H1 (cell line): ENCODE results near the gene HLA-F. TPM values are rescaled to one million over a fixed set of nuclear protein-coding genes. Genes with fewer than 3 reads are reported as not detected.

Experiments used
- CTCF ChIA-PET: fragments of 300-600 bp; sonication (Branson Sonifier 250); formaldehyde crosslinking; loops from one replicate; lab custom pipeline; 2021; ENCODE audit not compliant: partially characterized antibody; lab: Charles Lee
- POLR2A ChIA-PET: fragments of 300-600 bp; sonication (Branson Sonifier 250); formaldehyde crosslinking; loops from one replicate; lab custom pipeline; 2021; ENCODE audit warnings: inconsistent platforms; ENCODE audit not compliant: partially characterized antibody; lab: Charles Lee
- DNase-seq, 2 experiments: peaks; one replicate each; pipeline versions ENCODE4 v3.0.0 to v3.0.0-alpha.2; 2010 to 2022; ENCODE audit warnings: low spot score in 2 of 2, low read depth in 1 of 2, mixed read lengths in 1 of 2
- FAIRE-seq: peaks from 2 replicates; lab custom pipeline; 2011; peaks lifted over from hg19 to GRCh38; lab: Jason Lieb, UNC
- H2AFZ ChIP-seq: 2 replicates; pipeline ENCODE4 v1.8.1; 2012; ENCODE audit warnings: low read length, inconsistent platforms
- H2AK5ac ChIP-seq: 2 replicates; pipeline ENCODE4 v1.6.1; 2013; ENCODE audit warnings: low read depth, low read length
- H2BK120ac ChIP-seq: replicated peaks from 2 replicates; pipeline ENCODE3; 2013; ENCODE audit warnings: low read depth, low read length, inconsistent platforms
- H2BK12ac ChIP-seq: 2 replicates; pipeline ENCODE4 v1.6.1; 2013; ENCODE audit warnings: low read depth, low read length
- H2BK15ac ChIP-seq: 2 replicates; pipeline ENCODE4 v1.6.1; 2013; ENCODE audit warnings: low read length
- H2BK20ac ChIP-seq: 2 replicates; pipeline ENCODE4 v1.6.1; 2013; ENCODE audit warnings: low read length
- H2BK5ac ChIP-seq: 2 replicates; pipeline ENCODE4 v1.6.1; 2013; ENCODE audit warnings: low read depth, low read length
- H3K14ac ChIP-seq: 2 replicates; pipeline ENCODE4 v1.6.1; 2013; ENCODE audit warnings: inconsistent platforms; ENCODE audit not compliant: insufficient read length
- H3K18ac ChIP-seq: 2 replicates; pipeline ENCODE4 v1.6.1; 2013; ENCODE audit warnings: low read length; ENCODE audit errors: extremely low read depth
- H3K23ac ChIP-seq: 2 replicates; pipeline ENCODE4 v1.6.1; 2013; ENCODE audit warnings: inconsistent platforms; ENCODE audit not compliant: insufficient read length
- H3K23me2 ChIP-seq: 2 replicates; pipeline ENCODE4 v1.6.1; 2013; ENCODE audit warnings: low read depth, low read length
- H3K27ac ChIP-seq: 2 replicates; pipeline ENCODE4 v1.6.1; 2011; ENCODE audit warnings: low read depth, low read length, inconsistent platforms
- H3K27me3 ChIP-seq, 4 experiments: replicated peaks in 1 of 4; 1 replicate in 1 of 4; 2 replicates in 3 of 4; pipeline versions ENCODE4 v1.6.1 to v1.8.1; 2011 to 2013; ENCODE audit warnings: low read length in 3 of 4, mild to moderate bottlenecking in 3 of 4, inconsistent platforms in 2 of 4, mixed read lengths in 2 of 4, moderate library complexity in 1 of 4; ENCODE audit not compliant: control insufficient read depth in 3 of 4, insufficient read depth in 3 of 4; ENCODE audit errors: extremely low read depth in 1 of 4
- H3K36me3 ChIP-seq, 4 experiments: 2 replicates each; pipeline versions ENCODE4 v1.6.1 to v1.8.1; 2011 to 2013; ENCODE audit warnings: mild to moderate bottlenecking in 4 of 4, low read length in 3 of 4, moderate library complexity in 2 of 4, control low read depth in 1 of 4, inconsistent platforms in 1 of 4; ENCODE audit not compliant: insufficient read depth in 4 of 4, control insufficient read depth in 2 of 4
- H3K4ac ChIP-seq: replicated peaks from 2 replicates; pipeline ENCODE3; 2013; ENCODE audit warnings: low read length, low read depth, mixed read lengths, inconsistent platforms; ENCODE audit not compliant: insufficient read length
- H3K4me1 ChIP-seq, 4 experiments: replicated peaks in 1 of 4; 1 replicate in 1 of 4; 2 replicates in 3 of 4; pipeline versions ENCODE4 v1.6.1 to v1.8.1; 2011 to 2013; ENCODE audit warnings: low read length in 3 of 4, inconsistent platforms in 2 of 4, mixed read lengths in 1 of 4; ENCODE audit not compliant: insufficient read depth in 4 of 4, control insufficient read depth in 3 of 4
- H3K4me2 ChIP-seq, 2 experiments: 2 replicates each; pipeline versions ENCODE4 v1.6.1 to v1.8.1; 2011 to 2013; ENCODE audit warnings: low read depth in 2 of 2, low read length in 2 of 2, control low read depth in 1 of 2, inconsistent platforms in 1 of 2, mild to moderate bottlenecking in 1 of 2; ENCODE audit not compliant: insufficient read depth in 1 of 2
- H3K4me3 ChIP-seq, 4 experiments: fragments of 200-600, 300-600 bp in 1 of 4; sonication (generic), shearing (Covaris generic), sonication (Bioruptor Twin) in 1 of 4; 2 replicates each; pipeline versions ENCODE4 v1.5.1 to v1.8.1; 2011 to 2016; ENCODE audit warnings: low read length in 4 of 4, low read depth in 3 of 4, control low read depth in 2 of 4, inconsistent platforms in 2 of 4, mild to moderate bottlenecking in 2 of 4, mixed read lengths in 1 of 4, moderate library complexity in 1 of 4; ENCODE audit not compliant: insufficient read depth in 2 of 4; ENCODE audit errors: extremely low read depth in 1 of 4
- H3K56ac ChIP-seq: replicated peaks from 2 replicates; pipeline ENCODE3; 2013; ENCODE audit warnings: low read depth, mild to moderate bottlenecking, mixed read lengths, low read length, inconsistent platforms; ENCODE audit not compliant: insufficient read length
- H3K79me1 ChIP-seq: 2 replicates; pipeline ENCODE4 v1.6.1; 2013; ENCODE audit warnings: low read depth, low read length, control low read depth
- H3K79me2 ChIP-seq, 2 experiments: 2 replicates each; pipeline versions ENCODE4 v1.6.1 to v1.8.1; 2012 to 2013; ENCODE audit warnings: low read length in 2 of 2, mild to moderate bottlenecking in 2 of 2, inconsistent platforms in 1 of 2; ENCODE audit not compliant: insufficient read depth in 2 of 2, control insufficient read depth in 1 of 2
- H3K9ac ChIP-seq, 4 experiments: replicated peaks in 1 of 4; 1 replicate in 1 of 4; 2 replicates in 3 of 4; pipeline versions ENCODE4 v1.6.1 to v1.8.1; 2011 to 2013; ENCODE audit warnings: low read depth in 3 of 4, low read length in 3 of 4, control low read depth in 2 of 4, mild to moderate bottlenecking in 2 of 4, moderate library complexity in 2 of 4, inconsistent platforms in 1 of 4; ENCODE audit errors: extremely low read depth in 1 of 4
- H3K9me3 ChIP-seq, 2 experiments: 2 replicates each; pipeline versions ENCODE4 v1.6.1 to v1.8.1; 2012 to 2013; ENCODE audit warnings: mild to moderate bottlenecking in 2 of 2, moderate library complexity in 2 of 2, control low read depth in 1 of 2, inconsistent platforms in 1 of 2, low read depth in 1 of 2, low read length in 1 of 2, mixed read lengths in 1 of 2; ENCODE audit not compliant: insufficient read depth in 2 of 2
- H4K20me1 ChIP-seq, 2 experiments: replicated peaks in 1 of 2; 2 replicates each; pipeline versions ENCODE3 to v1.8.1; 2011 to 2013; ENCODE audit warnings: inconsistent platforms in 2 of 2, low read length in 2 of 2, mild to moderate bottlenecking in 1 of 2; ENCODE audit not compliant: insufficient read depth in 2 of 2, control insufficient read depth in 1 of 2
- H4K5ac ChIP-seq: 2 replicates; pipeline ENCODE4 v1.6.1; 2013; ENCODE audit warnings: low read length, low read depth, mixed read lengths, inconsistent platforms; ENCODE audit not compliant: insufficient read length
- H4K8ac ChIP-seq: 2 replicates; pipeline ENCODE4 v1.8.0; 2013; ENCODE audit warnings: mild to moderate bottlenecking, moderate library complexity, low read length, inconsistent platforms; ENCODE audit not compliant: insufficient read depth; ENCODE audit errors: extremely low read depth
- H4K91ac ChIP-seq: replicated peaks from 2 replicates; pipeline ENCODE3; 2013; ENCODE audit warnings: low read length, mixed read lengths, inconsistent platforms; ENCODE audit not compliant: insufficient read length
- KDM4A ChIP-seq: IDR thresholded peaks from one replicate; pipeline ENCODE4 v1.7.1; 2012; ENCODE audit warnings: low read depth, mild to moderate bottlenecking, moderate library complexity, low read length, inconsistent platforms; ENCODE audit not compliant: severe bottlenecking
- RAD21 ChIP-seq, 2 experiments: IDR thresholded peaks in 1 of 2; conservative IDR thresholded peaks in 1 of 2; 2 replicates each; pipeline ENCODE4 v1.6.1; 2011; ENCODE audit warnings: low read depth in 2 of 2, low read length in 2 of 2, improper control_type of control experiment in 1 of 2, inconsistent platforms in 1 of 2, mild to moderate bottlenecking in 1 of 2, moderate library complexity in 1 of 2
- RFX5 ChIP-seq: IDR thresholded peaks from 2 replicates; pipeline ENCODE4 v1.6.1; 2011; ENCODE audit warnings: low read depth, low read length, improper control_type of control experiment, borderline replicate concordance
- SP2 ChIP-seq: IDR thresholded peaks from 2 replicates; pipeline ENCODE4 v1.6.1; 2012; ENCODE audit warnings: mild to moderate bottlenecking, low read length, inconsistent platforms
- WGBS, 2 experiments: shearing (Covaris generic) in 1 of 2; methylation state at CpG; one replicate each; pipeline versions ENCODE4 v1.1.6 to v1.1.7; 2013 to 2015; ENCODE audit warnings: low lambda C conversion rate in 2 of 2, mixed read lengths in 2 of 2, inconsistent platforms in 1 of 2, low coverage in 1 of 2, missing lambda C conversion rate in 1 of 2; ENCODE audit not compliant: insufficient replicate concordance in 2 of 2, insufficient coverage in 1 of 2, insufficient read length in 1 of 2; ENCODE audit errors: extremely low coverage in 1 of 2, missing lambda C conversion rate in 1 of 2; 5-methylcytosine and 5-hydroxymethylcytosine counted together
- polyA plus RNA-seq, 7 experiments: library from polyadenylated mRNA; depleted of rRNA in 3 of 7; stranded (reverse) in 5 of 7; unstranded in 2 of 7; fragments of >200 nt in 5 of 7; fragments of 200-250 nt in 2 of 7; gene quantifications; 1 replicate in 5 of 7; 2 replicates in 1 of 7; 4 replicates in 1 of 7; pipeline versions ENCODE4 v1.2.1 to v1.2.3, GENCODE V29; 2011 to 2013; ENCODE audit warnings: missing spikeins in 2 of 7, mixed read lengths in 2 of 7
- total RNA-seq: library from RNA; stranded (reverse); fragmentation: NEBNext Ultra II Directional; extraction: Animal tissue kit (Norgen Biotek cat#: 25700); gene quantifications from 2 replicates; pipeline ENCODE4 v1.2.1, GENCODE V29; 2021
- TF ChIP-seq, protein P1 (sequence below): IDR thresholded peaks from 2 replicates; pipeline ENCODE4 v1.6.1; 2011; ENCODE audit warnings: low read length, improper control_type of control experiment
- TF ChIP-seq, protein P2 (sequence below), 3 experiments: IDR thresholded peaks; 1 replicate in 2 of 3; 2 replicates in 1 of 3; pipeline versions ENCODE4 v1.5.1 to v1.6.1; 2011; ENCODE audit warnings: low read length in 3 of 3, mild to moderate bottlenecking in 3 of 3, inconsistent platforms in 2 of 3, low read depth in 1 of 3, moderate library complexity in 1 of 3; ENCODE audit not compliant: insufficient read depth in 1 of 3; ENCODE audit errors: control extremely low read depth in 1 of 3

HLA-F gene
- total and polyA plus RNA-seq, 2 of the 8 experiments (the other 6 are each of a cell fraction or from before 2014, with no cell fraction given) = 9.6 to 11.7 TPM

DNA sequence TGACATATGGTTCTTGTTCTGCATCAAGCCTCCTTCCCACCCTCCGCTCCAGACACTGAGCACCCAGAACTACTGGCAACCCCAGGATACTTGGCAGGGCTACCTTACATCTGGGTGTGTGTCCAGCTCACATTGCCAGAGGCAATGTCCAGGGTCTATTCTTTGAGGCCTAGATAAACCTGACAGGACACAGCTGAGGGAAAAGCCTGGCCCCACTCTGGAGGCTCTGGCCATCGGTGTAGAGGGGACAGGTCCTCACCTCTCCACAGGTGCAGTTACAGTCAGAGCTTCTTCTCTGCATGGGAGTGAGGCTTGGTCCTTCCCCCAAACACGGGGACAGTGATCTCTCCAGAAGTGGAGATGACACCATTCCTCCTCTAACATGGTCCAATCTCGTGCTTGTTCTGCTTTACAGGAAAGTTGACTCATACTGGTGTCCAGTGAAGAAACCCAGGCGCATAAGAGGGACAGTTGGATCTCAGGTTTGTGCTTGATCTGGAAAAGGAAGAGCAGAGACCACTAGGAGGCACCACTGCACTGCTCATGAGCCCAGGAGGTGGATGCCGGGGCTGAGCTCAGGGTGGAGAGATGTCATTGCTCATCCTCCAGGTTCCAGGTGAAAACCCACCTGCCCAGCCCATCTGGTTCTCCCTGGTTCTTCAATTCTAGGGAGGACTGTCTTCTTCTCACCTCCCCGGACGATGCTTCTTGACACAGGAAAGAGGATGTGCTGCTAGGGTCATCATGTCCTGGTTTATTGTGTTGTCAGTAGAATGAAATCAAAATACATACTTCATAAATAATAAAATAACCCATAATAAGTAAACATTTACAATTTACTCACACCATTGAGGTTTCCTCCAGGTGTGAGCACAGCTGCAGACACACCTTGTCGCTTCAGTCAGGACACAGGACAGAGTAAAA, 14.7 kb downstream of the HLA-F start:
- Histone ChIP-seq H3K27me3 (no peaks in the 10 kb centered on the region), H3K9ac (no peak overlapping the region), H4K20me1 (peaks cover 0 to 3% of the 10 kb centered on the region in 2 experiments), H4K91ac (no peak overlapping the region), H2BK5ac (no peak overlapping the region), H3K27ac (no peak overlapping the region), H3K36me3 (no peaks in the 10 kb centered on the region), H4K5ac (no peak overlapping the region), H3K23ac (no peak overlapping the region), H3K18ac (no peak overlapping the region), H3K79me2 (no peaks in the 10 kb centered on the region), H2BK12ac (no peak overlapping the region), H2BK15ac (no peak overlapping the region), H3K4me1 (peaks cover 0 to 4% (median 0%) of the 10 kb centered on the region in 4 experiments; a peak in 2 of 7 replicates), H2AK5ac (no peak overlapping the region), H3K4ac (no peak overlapping the region), H2BK120ac (no peak overlapping the region), H3K56ac (no peak overlapping the region), H2AFZ (no peak overlapping the region), H3K14ac (no peak overlapping the region), H4K8ac (no peak overlapping the region), H2BK20ac (no peak overlapping the region), H3K23me2 (no peaks in the 10 kb centered on the region), H3K4me2 (no peak overlapping the region), H3K4me3 (no peak overlapping the region), H3K9me3 (no peaks in the 10 kb centered on the region), H3K79me1 (no peaks in the 10 kb centered on the region)
- FAIRE-seq (peak; percentile 90), DNase-seq (peak in 1 of 2 experiments; percentile 84)
- 47% methylated on average over 9 of the region's 9 CpGs; no CpG with 5 or more reads in 1 of the 2 experiments for WGBS, 2 experiments
- ChIA-PET CTCF (interaction anchor here (0.5 to 7.1 kb wide), 42 partner anchors 10 to 276 kb away, joined by 3 to 100 read pairs (median 6); no protein-coding TSS in a partner anchor), POLR2A (interaction anchor here (1.1 to 1.6 kb wide), 3 partner anchors 11 to 97 kb away, joined by 4 to 9 read pairs (median 7); no protein-coding TSS in a partner anchor)
- no peak for TF ChIP-seq SP2
- TF ChIP-seq, protein P1, sequence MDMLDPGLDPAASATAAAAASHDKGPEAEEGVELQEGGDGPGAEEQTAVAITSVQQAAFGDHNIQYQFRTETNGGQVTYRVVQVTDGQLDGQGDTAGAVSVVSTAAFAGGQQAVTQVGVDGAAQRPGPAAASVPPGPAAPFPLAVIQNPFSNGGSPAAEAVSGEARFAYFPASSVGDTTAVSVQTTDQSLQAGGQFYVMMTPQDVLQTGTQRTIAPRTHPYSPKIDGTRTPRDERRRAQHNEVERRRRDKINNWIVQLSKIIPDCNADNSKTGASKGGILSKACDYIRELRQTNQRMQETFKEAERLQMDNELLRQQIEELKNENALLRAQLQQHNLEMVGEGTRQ = no peak
- TF ChIP-seq KDM4A = no peak
- no peak for TF ChIP-seq RFX5
- TF ChIP-seq, protein P2, sequence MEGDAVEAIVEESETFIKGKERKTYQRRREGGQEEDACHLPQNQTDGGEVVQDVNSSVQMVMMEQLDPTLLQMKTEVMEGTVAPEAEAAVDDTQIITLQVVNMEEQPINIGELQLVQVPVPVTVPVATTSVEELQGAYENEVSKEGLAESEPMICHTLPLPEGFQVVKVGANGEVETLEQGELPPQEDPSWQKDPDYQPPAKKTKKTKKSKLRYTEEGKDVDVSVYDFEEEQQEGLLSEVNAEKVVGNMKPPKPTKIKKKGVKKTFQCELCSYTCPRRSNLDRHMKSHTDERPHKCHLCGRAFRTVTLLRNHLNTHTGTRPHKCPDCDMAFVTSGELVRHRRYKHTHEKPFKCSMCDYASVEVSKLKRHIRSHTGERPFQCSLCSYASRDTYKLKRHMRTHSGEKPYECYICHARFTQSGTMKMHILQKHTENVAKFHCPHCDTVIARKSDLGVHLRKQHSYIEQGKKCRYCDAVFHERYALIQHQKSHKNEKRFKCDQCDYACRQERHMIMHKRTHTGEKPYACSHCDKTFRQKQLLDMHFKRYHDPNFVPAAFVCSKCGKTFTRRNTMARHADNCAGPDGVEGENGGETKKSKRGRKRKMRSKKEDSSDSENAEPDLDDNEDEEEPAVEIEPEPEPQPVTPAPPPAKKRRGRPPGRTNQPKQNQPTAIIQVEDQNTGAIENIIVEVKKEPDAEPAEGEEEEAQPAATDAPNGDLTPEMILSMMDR (IDR thresholded peaks at IDR 0.05; ENCODE audit: control extremely low read depth in 1 of 3, insufficient read depth in 1 of 3, low read depth in 1 of 3, low read length in 3 of 3) = peak; percentile 80 to 96 (median 94)
- peak; percentile 99 for TF ChIP-seq RAD21 (IDR thresholded peaks at IDR 0.05 in 1 of 2, conservative IDR thresholded peaks at IDR 0.05 in 1 of 2; ENCODE audit: low read depth in 2 of 2, low read length in 2 of 2)
